GM19468 (cell line): Measurements from ENCODE around the gene NAPA.

Source experiments
- ATAC-seq: cut with Tn5 transposase; IDR thresholded peaks from one replicate; pipeline ENCODE4 v1.9.1; 2021; ENCODE audit warnings: mild to moderate bottlenecking, moderate library complexity, moderate number of reproducible peaks; ENCODE audit not compliant: unreplicated experiment; ENCODE audit errors: extremely low read depth

NAPA gene

GRCh38 chr19:47514869-47515588 lies at the start of gene NAPA:
TSS of gene NAPA (minus strand) at chr19:47515063. CDS start at chr19:47514940, 123 bp downstream.
- ATAC-seq = peak; percentile 53

GRCh38 chr19:47564081-47564480 lies 49.2 kb upstream of the NAPA start:
- ATAC-seq = no peak

- no peak for ATAC-seq
Measured at GRCh38 chr19:47561440-47562057, 46.7 kb upstream of the NAPA start.

- no peak for ATAC-seq
Measured at GRCh38 chr19:47560999-47561398, 46.1 kb upstream of the NAPA start.

GRCh38 chr19:47550129-47550528 lies 35.3 kb upstream of the NAPA start:
- ATAC-seq = no peak

- ATAC-seq = no peak
Measured at GRCh38 chr19:47549261-47549862, 34.5 kb upstream of the NAPA start.

GRCh38 chr19:47547199-47547598 lies 32.3 kb upstream of the NAPA start:
- no peak for ATAC-seq

- no peak for ATAC-seq
Measured at GRCh38 chr19:47545061-47545948, 30.4 kb upstream of the NAPA start.

- ATAC-seq = no peak
Measured at GRCh38 chr19:47544476-47544875, 29.6 kb upstream of the NAPA start.

GRCh38 chr19:47544075-47544474 lies 29.2 kb upstream of the NAPA start:
- no peak for ATAC-seq

GRCh38 chr19:47542030-47542475 lies 27.2 kb upstream of the NAPA start:
- no peak for ATAC-seq

- no peak for ATAC-seq
Measured at GRCh38 chr19:47541518-47541917, 26.7 kb upstream of the NAPA start.

- ATAC-seq = no peak
Measured at GRCh38 chr19:47540748-47541147, 25.9 kb upstream of the NAPA start.

GRCh38 chr19:47539747-47540311 lies 25.0 kb upstream of the NAPA start:
- no peak for ATAC-seq

- ATAC-seq = no peak
Measured at GRCh38 chr19:47538812-47539211, 23.9 kb upstream of the NAPA start.

GRCh38 chr19:47537493-47537892 lies 22.6 kb upstream of the NAPA start:
- ATAC-seq = no peak

- no peak for ATAC-seq
Measured at GRCh38 chr19:47534628-47535027, 19.8 kb upstream of the NAPA start.

- no peak for ATAC-seq
Measured at GRCh38 chr19:47531640-47532387, 17.0 kb upstream of the NAPA start.

- no peak for ATAC-seq
Measured at GRCh38 chr19:47529018-47529742, 14.3 kb upstream of the NAPA start.
